ENCODE data around the gene CHRM1.
A peak's percentile ranks its signal among the peaks of the same experiment; 100 is the strongest.

Gene CHRM1

DNA sequence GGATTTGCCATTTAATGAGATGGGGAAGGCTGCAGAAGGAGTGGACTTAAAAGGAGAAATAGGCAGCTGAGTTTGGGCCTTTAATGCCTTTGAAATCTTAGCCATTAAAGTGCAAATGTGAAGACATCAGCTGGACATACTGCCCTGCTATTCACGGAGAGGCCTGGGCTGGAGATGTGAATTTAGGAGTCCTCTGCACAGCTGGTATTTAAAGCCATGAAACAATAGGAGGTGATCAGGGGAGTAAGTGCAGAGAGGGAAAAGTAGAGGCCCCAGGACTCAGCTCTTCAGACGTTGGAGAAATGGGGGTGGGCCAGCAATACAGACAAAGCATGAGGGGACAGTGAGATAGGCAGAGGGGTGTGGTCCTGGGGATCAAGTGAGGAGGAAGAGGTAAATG, 23.9 kb downstream of the CHRM1 start:
- no peak for DNase-seq

- DNase-seq: no peak
Measured at GRCh38 chr11:62896049-62896448, 25.1 kb downstream of the CHRM1 start.

DNA sequence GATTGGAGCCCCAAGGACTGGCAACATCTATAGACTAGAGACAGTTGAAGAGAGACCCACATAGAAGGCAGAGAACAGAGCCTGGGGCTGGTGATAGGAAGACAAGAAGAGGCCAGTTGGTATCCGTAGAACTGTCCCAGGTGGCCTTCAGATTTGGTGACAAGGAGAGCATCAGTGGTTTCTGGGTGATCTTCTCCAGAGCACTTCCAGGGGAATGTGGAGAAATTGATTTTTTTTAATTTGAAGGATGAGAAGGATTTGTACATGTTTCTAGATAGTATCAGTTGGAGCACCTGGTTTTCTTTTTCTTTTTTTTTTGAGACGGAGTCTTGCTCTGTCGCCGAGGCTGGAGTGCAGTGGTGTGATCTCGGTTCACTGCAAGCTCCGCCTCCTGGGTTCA, 25.7 kb downstream of the CHRM1 start:
- DNase-seq: no peak

- no peak for DNase-seq
Measured at GRCh38 chr11:62892077-62892922, 28.9 kb downstream of the CHRM1 start.

DNA sequence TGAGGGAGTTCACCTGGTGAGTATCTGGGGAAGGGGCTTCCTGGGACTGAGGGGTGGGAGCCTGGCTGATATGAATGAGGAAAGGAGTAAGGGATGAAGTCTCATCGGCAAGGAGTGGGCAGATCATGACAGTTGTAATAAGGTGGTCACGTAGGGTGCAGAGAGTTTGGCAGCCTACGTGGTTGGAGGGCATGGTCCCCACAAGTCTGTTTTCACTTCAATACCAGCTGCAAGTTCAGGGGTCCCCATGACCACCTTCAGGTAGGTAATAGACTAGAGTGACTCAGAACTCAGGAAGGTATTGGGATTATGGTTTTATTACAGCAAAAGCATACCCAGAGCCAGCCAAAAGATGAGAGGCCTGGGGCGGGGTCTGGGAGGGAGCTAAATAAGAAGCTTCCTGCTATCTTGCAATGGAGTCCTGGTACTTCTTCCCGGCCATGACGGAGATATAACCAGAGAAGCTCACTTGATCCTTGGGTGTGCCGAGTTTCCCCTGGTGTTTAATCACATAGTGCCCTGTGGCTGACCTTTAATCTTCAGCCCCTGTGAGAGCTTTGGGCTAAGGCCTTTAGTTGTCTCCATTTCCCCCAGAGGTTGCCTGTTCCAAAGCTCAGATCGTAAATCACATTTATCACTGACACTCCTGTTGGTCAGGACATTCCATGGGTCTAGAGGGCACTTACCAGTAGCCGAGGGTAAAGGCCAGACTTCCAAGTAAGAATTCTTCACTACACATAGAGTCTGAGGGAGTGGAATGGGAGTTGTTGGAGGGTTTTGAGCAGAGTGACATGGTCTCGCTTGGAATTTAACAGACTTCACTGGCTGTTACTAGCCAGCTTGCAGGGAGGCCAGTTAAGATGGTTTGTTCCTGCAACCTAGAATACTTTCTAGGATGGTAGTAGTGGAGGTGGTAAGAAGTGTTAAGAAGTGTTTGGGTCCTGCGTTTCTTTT, 31.4 kb downstream of the CHRM1 start:
- no peak for DNase-seq

DNA sequence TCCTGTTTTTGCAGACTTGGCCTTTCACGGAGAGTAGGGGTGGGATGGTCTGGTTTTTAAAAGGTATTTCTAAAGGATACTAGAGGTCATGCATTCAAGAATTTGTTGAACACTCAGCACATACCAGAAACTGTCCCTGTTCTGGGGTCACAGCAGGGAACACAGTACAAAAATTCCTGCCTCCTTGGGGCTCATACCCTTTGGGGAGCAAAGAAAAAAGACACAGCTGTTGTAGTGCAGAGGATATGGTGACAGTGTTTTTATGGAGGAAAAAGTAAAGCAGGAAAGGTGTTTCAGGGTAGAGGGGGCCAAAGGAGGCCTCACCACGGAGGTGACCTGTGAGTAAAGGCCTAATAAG, 32.1 kb downstream of the CHRM1 start:
- no peak for DNase-seq

GRCh38 chr11:62888406-62888805, 32.8 kb downstream of the CHRM1 start:
- no peak for DNase-seq

DNA sequence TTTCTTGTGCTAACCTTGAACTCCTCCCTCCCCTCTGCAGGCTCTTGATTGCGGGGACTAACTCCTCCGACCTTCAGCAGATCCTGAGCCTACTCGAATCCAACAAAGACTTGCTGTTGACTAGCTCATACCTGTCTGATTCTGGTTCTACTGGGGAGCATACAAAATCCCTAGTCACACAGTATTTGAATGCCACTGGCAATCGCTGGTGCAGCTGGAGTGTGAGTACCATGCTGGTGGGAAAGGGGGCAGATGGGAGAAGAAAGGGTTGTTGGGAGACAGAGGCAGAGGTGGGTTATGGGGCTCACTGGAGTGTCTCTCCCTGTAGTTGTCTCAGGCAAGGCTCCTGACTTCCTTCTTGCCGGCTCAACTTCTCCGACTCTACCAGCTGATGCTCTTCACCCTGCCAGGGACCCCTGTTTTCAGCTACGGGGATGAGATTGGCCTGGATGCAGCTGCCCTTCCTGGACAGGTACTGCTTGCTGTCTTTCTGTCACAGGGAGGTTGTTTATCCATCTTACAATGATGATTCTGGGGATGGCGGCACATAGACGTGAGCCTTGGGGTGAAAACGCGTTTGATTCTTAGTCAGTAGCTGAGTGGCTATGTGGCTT, 35.9 kb downstream of the CHRM1 start:
- no peak for DNase-seq

DNA sequence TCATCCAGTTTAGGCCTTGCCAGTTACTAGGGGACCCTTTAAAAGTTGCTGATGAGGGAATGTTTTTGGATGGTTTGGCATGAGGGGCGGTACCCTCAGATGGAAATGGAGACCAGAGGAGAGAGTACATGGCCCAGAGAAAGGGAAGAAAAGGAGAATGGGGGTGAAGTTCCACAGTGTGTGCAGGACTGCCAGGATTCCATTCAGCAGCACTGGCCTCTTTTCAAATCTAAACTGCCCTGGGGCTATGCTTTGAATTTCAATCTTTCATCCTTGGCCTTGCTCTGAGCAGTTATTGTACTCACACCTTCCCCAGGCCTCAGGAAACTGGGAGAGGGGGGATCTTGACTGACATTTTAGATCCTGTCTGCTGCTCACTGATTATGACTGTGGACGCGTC, 37.5 kb downstream of the CHRM1 start:
- no peak for DNase-seq

DNA sequence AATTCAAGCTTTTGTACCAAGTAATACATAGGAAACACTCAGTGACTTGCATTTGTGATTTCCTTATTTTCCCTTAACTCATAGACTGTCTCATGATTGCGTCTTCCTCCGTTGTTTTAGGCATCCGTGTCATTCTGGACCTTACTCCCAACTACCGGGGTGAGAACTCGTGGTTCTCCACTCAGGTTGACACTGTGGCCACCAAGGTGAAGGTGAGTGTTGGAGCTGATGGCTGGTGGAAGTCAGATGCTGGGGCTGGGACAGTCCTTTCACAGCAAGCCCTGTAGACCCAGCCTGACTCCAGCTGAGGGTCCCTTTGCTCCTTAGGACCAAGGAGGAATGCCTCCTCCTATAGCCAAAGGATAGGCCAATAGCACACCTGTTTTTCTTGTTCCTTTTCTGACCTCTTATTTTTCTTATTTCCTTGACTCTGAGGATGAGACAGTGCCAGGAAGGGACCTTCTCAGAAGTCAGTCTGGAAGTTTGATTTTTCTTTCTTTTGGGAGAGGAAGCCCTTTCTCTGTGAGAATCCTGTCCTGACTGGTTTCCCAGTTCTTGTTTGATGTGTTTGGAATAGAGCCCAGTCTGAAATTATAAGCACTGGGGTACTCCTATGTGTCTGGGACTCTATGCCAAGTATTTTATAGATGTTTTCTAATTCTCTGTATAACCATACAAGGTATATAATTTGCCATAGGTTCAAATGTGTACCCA, 38.2 kb downstream of the CHRM1 start:
- DNase-seq: no peak

GRCh38 chr11:62882431-62882749, 38.8 kb downstream of the CHRM1 start:
- DNase-seq: no peak

- DNase-seq: peak; percentile 95
Measured at GRCh38 chr11:62881579-62882430, 39.4 kb downstream of the CHRM1 start.

- DNase-seq: peak; percentile 86
Measured at GRCh38 chr11:62880803-62881578, 40.2 kb downstream of the CHRM1 start, which contains the start of gene SLC3A2. Gene SLC3A2, plus strand, starts transcription at chr11:62880896. Its CDS starts 128 bp downstream, at chr11:62881024.

- DNase-seq: no peak
Measured at GRCh38 chr11:62880231-62880802, 40.8 kb downstream of the CHRM1 start.

DNA sequence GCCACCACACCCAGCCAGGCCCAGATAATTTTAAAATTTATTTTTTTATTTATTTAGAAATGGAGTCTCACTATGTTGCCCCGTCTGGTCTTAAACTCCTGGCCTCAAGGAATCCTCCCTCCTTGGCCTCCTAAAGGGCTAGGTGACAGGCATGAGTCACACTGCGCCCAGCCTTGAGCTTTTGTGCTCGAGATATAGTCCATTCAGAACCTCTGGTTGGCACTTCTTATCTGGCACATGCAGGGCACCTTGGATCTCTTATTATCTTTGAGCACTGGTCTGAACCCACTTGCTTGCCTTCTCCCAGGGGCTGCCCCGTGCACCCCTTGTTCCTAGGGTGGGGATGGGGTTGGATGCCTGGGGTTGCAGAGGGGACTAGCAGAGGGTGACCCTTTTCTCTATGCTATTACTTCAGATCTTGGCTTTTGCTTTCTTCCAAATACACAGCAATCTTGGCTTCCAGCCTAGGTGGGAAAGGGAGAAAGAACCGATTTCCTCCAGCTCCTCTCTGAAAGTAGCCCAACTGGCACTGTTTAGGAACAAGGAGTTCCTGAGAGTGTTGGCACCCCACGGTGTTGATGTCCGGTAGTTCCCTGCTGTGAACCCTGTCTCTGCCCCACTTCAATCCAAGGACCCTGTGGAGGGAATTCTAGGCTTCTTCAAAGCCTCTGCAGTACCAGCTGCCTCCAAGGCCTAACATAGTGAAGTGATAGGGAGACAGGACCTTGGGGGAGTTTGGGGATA, 41.8 kb downstream of the CHRM1 start:
- no peak for DNase-seq

DNA sequence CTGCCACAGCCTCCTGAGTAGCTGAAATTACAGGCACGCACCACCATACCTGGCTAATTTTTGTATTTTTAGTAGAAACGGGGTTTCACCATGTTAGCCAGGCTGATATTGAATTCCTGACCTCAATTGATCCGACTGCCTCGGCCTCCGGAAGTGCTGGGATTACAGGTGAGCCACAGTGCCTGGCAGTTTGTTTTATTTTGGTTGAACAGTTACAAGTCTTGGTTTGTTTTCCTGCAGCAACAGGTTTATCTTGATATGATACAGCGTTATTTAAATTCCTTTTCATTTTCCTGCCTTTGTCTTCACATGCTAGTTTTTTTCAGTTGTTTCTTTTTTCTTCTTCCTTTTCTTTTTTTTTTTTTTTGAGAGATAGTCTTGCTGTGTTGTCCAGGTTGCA, 44.5 kb downstream of the CHRM1 start:
- no peak for DNase-seq

GRCh38 chr11:62875698-62876478, 45.3 kb downstream of the CHRM1 start:
- no peak for DNase-seq

DNA sequence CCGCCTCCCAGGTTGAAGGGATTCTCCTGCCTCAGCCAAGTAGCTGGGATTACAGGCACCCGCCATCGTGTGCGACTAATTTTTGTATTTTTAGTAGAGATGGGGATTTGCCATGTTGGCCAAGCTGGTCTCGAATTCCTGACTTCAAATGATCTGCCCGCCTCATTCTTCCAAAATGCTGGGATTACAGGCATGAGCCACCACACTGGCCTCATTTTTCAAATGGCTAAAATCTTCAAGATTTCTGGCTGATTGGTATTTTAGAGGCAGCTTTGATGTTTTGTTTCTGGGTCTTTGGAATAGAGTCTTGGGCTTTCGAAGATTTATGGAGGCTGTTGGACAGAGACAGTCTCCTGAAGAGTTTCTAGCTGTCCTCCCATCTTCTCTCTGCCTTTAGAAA, 46.3 kb downstream of the CHRM1 start:
- DNase-seq: no peak

- DNase-seq: no peak
Measured at GRCh38 chr11:62865635-62866034, 55.5 kb downstream of the CHRM1 start.

Data from activated T-cell treated with anti-CD3 and anti-CD28 coated beads for 4 hours (primary cell).